GM23248 (cell line): ENCODE measurements around the gene AGRN. TPM values are rescaled to one million over a fixed set of nuclear protein-coding genes. Genes with fewer than 3 reads are reported as not detected.
"Not testable (repeated sequence)": the region's sequence is repeated elsewhere in the genome, so short reads cannot be mapped to it uniquely, and the experiment has no call there.

Experiments
- DNase-seq: peaks from one replicate; pipeline ENCODE4 v3.0.0-alpha.2; 2015
- H2AFZ ChIP-seq: fragments of 200-600 bp; sonication (generic); 2 replicates; pipeline ENCODE4 v1.6.1; 2016; ENCODE audit warnings: antibody characterized with exemption
- H3F3A ChIP-seq: fragments of 200-600 bp; sonication (generic); 2 replicates; pipeline ENCODE4 v1.6.1; 2016; ENCODE audit warnings: mild to moderate bottlenecking, antibody characterized with exemption, mixed run types; ENCODE audit not compliant: insufficient read depth
- H3K27ac ChIP-seq: fragments of 200-600 bp; sonication (generic); 2 replicates; pipeline ENCODE4 v1.5.1; 2016; ENCODE audit warnings: mild to moderate bottlenecking
- H3K27me3 ChIP-seq: fragments of 200-600 bp; sonication (generic); replicated peaks from 2 replicates; pipeline ENCODE4 v1.6.1; 2016; ENCODE audit warnings: mild to moderate bottlenecking; ENCODE audit not compliant: insufficient read depth
- H3K36me3 ChIP-seq: fragments of 200-600 bp; sonication (generic); 2 replicates; pipeline ENCODE4 v1.6.1; 2016; ENCODE audit warnings: low read depth, mild to moderate bottlenecking
- H3K4me1 ChIP-seq: fragments of 200-600 bp; sonication (generic); 2 replicates; pipeline ENCODE4 v1.6.1; 2016; ENCODE audit warnings: mild to moderate bottlenecking; ENCODE audit not compliant: insufficient read depth
- H3K4me2 ChIP-seq: fragments of 200-600 bp; sonication (generic); one replicate; pipeline ENCODE4 v1.6.1; 2016; ENCODE audit warnings: mild to moderate bottlenecking; ENCODE audit not compliant: unreplicated experiment
- H3K4me3 ChIP-seq: fragments of 200-600 bp; sonication (generic); 2 replicates; pipeline ENCODE4 v1.5.1; 2016; ENCODE audit warnings: mild to moderate bottlenecking
- H3K79me2 ChIP-seq: fragments of 200-600 bp; sonication (generic); 2 replicates; pipeline ENCODE4 v1.6.1; 2016; ENCODE audit warnings: mild to moderate bottlenecking; ENCODE audit not compliant: insufficient read depth
- H3K9ac ChIP-seq: fragments of 200-600 bp; sonication (generic); 2 replicates; pipeline ENCODE4 v1.6.1; 2016; ENCODE audit warnings: mild to moderate bottlenecking
- H3K9me2 ChIP-seq: fragments of 200-600 bp; sonication (generic); 2 replicates; pipeline ENCODE4 v1.6.1; 2016; ENCODE audit warnings: mixed run types, mild to moderate bottlenecking, moderate library complexity; ENCODE audit not compliant: insufficient read depth
- H3K9me3 ChIP-seq: fragments of 200-600 bp; sonication (generic); one replicate; pipeline ENCODE4 v1.6.1; 2017; ENCODE audit warnings: low read depth
- H4K20me1 ChIP-seq: fragments of 200-600 bp; sonication (generic); 2 replicates; pipeline ENCODE4 v1.6.0; 2016; ENCODE audit not compliant: insufficient read depth
- EZH2 ChIP-seq: fragments of 200-600 bp; sonication (generic); IDR thresholded peaks from 2 replicates; pipeline ENCODE4 v1.6.1; 2018; ENCODE audit warnings: antibody characterized with exemption, mild to moderate bottlenecking; ENCODE audit not compliant: insufficient read depth, poor library complexity, severe bottlenecking
- EZH2phosphoT487 ChIP-seq: fragments of 200-600 bp; sonication (generic); IDR thresholded peaks from 2 replicates; pipeline ENCODE4 v1.6.1; 2018; ENCODE audit warnings: antibody characterized with exemption, moderate library complexity, mild to moderate bottlenecking, low read depth; ENCODE audit not compliant: insufficient read depth
- WGBS, 2 experiments: methylation state at CpG; one replicate each; pipeline ENCODE4 v1.1.6; 2015 to 2017; ENCODE audit warnings: low lambda C conversion rate in 2 of 2, low coverage in 1 of 2; ENCODE audit errors: missing lambda C conversion rate in 2 of 2; 5-methylcytosine and 5-hydroxymethylcytosine counted together
- in situ Hi-C: fragments of 300-500 bp; cut with MboI; formaldehyde crosslinking; loops from 2 replicates; pipeline ENCODE4 v1.15.0; 2020
- polyA plus RNA-seq: library from polyadenylated mRNA; unstranded; fragments of >200 nt; fragmentation: Nextera tagmentation; extraction: Ambion mirVana; gene quantifications from 2 replicates; pipeline ENCODE4 v1.2.1, GENCODE V29; 2016
- total RNA-seq: library from RNA; depleted of rRNA; stranded (reverse); fragments of >200 nt; shearing (Covaris generic); gene quantifications from 2 replicates; pipeline ENCODE4 v1.2.3, GENCODE V29; 2014

The AGRN gene
- total and polyA plus RNA-seq, 2 experiments from 2014 or later: 1.4 to 43.2 TPM

DNA sequence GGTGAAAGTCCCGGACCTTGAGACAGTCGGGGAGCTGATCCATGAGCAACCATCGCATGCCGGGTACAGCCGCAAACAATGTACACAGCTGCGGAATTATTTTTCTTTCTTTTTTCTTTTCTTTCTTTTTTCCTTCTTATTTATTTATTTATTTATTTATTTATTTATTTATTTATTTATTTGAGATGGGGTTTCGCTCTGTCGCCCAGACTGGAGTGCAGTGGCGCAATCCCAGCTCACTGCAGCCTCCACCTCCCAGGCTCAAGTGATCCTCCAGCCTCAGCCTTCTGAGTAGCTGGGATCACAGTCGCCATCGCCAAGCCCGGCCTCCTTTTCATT is 35.5 kb upstream of the AGRN start:
- Histone ChIP-seq H3K79me2 (no peaks in the 10 kb centered on the region), H3K4me3 (peak overlapping the region; percentile 62), H3K9ac (no peak overlapping the region), H3K36me3 (no peaks in the 10 kb centered on the region), H3K4me1 (no peaks in the 10 kb centered on the region), H3K27ac (no peak overlapping the region), H2AFZ (peak overlapping the region; percentile 62; the same call in 1 of the 2 replicates), H3K9me2 (no peaks in the 10 kb centered on the region), H3F3A (no peaks in the 10 kb centered on the region), H3K4me2 (peak overlapping the region; percentile 88), H3K27me3 (peaks cover 14% of the 10 kb centered on the region), H4K20me1 (no peaks in the 10 kb centered on the region), H3K9me3 (no peaks in the 10 kb centered on the region)
- WGBS, 2 experiments: 31 to 35% methylated on average over 12 of the region's 12 CpGs
- in situ Hi-C loops: no loop called here
- TF ChIP-seq EZH2phosphoT487 (no peak), EZH2 (no peak)
- DNase-seq: no peak

GRCh38 chr1:985126-985525 is 34.8 kb upstream of the AGRN start:
- in situ Hi-C loops: no loop called here
- Histone ChIP-seq H3K4me2 (no peak overlapping the region), H3K9me3 (no peaks in the 10 kb centered on the region), H3K9me2 (no peaks in the 10 kb centered on the region), H3K79me2 (no peaks in the 10 kb centered on the region), H3K9ac (no peak overlapping the region), H4K20me1 (no peaks in the 10 kb centered on the region), H3K27me3 (peaks cover 14% of the 10 kb centered on the region), H3K4me3 (no peak overlapping the region), H2AFZ (no peak overlapping the region), H3K36me3 (no peaks in the 10 kb centered on the region), H3K4me1 (no peaks in the 10 kb centered on the region), H3F3A (no peaks in the 10 kb centered on the region), H3K27ac (no peak overlapping the region)
- no peak for DNase-seq
- WGBS, 2 experiments: 57 to 64% methylated on average over 13 of the region's 13 CpGs
- TF ChIP-seq EZH2: no peak
- no peak for TF ChIP-seq EZH2phosphoT487

DNA sequence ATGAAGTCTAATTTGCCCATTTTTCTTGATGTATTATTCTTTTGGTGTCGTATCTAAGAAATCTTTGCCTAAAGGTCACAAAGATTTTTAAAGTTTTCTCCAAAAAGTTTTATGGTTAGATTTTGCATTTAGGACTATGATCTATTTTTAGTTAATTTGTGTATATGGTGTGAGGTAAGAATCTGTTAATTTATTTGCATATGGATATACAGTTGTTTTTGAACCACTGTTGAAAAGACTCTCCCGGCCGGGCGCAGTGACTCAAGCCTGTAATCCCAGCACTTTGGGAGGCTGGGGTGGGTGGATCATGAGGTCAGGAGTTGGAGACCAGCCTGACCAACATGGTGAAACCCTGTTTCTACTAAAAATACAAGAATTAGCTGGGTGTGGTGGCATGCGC is 31.9 kb upstream of the AGRN start:
- H3K4me1 ChIP-seq, H3F3A ChIP-seq, H3K9ac ChIP-seq, H2AFZ ChIP-seq, in situ Hi-C loops, H3K27ac ChIP-seq, H3K9me2 ChIP-seq, H3K79me2 ChIP-seq, H3K4me2 ChIP-seq, H4K20me1 ChIP-seq, H3K4me3 ChIP-seq, H3K36me3 ChIP-seq, H3K9me3 ChIP-seq, DNase-seq: not testable (repeated sequence)
- H3K27me3 ChIP-seq: peaks cover 12% of the 10 kb centered on the region
- 69 to 81% methylated on average over 5 of the region's 5 CpGs for WGBS, 2 experiments

DNA sequence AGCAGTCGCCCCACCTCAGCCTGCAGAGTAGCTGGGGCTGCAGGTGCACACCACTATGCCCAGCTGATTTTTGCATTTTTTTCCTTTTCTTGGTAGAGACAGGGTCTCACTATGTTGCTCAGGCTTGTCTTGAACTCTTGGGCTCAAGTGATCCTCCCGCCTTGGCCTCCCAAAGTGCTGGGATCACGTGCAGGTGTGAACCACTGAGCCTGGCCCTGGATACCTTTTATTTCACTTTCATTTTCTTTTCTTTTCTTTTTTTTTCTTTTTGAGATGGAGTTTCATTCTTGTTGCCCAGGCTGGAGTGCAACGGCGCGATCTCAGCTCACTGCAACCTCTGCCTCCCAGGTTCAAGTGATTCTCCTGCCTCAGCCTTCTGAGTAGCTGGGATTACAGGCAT is 28.6 kb upstream of the AGRN start:
- H3K9me2 ChIP-seq, H3K36me3 ChIP-seq, H3K4me3 ChIP-seq, H2AFZ ChIP-seq, H3K9me3 ChIP-seq, H3K27me3 ChIP-seq, H3F3A ChIP-seq, in situ Hi-C loops, H3K27ac ChIP-seq, H3K4me1 ChIP-seq, DNase-seq, H4K20me1 ChIP-seq, H3K4me2 ChIP-seq, H3K9ac ChIP-seq, H3K79me2 ChIP-seq: not testable (repeated sequence)
- WGBS, 2 experiments: 89 to 94% methylated on average over 6 of the region's 6 CpGs

GRCh38 chr1:991895-992294 is 28.0 kb upstream of the AGRN start:
- Histone ChIP-seq H2AFZ (no peak overlapping the region), H3K79me2 (no peaks in the 10 kb centered on the region), H3K27me3 (peaks cover 4% of the 10 kb centered on the region; the same call in 1 of the 2 replicates), H3K9me2 (no peaks in the 10 kb centered on the region), H3K4me2 (no peak overlapping the region), H3F3A (no peaks in the 10 kb centered on the region), H3K27ac (no peak overlapping the region), H3K36me3 (no peaks in the 10 kb centered on the region), H3K9ac (no peak overlapping the region), H3K9me3 (no peaks in the 10 kb centered on the region), H3K4me3 (no peak overlapping the region), H3K4me1 (no peaks in the 10 kb centered on the region), H4K20me1 (no peaks in the 10 kb centered on the region)
- no peak for DNase-seq
- in situ Hi-C loops: no loop called here
- TF ChIP-seq EZH2phosphoT487 (no peak), EZH2 (no peak)
- WGBS, 2 experiments: 96% methylated on average over 10 of the region's 10 CpGs
